GM21529 (cell line): ENCODE data around the gene C4orf50.
"Not testable (repeated sequence)": the region's sequence is repeated elsewhere in the genome, so short reads cannot be mapped to it uniquely, and the experiment has no call there.

Source experiments
- ATAC-seq: cut with Tn5 transposase; IDR thresholded peaks from one replicate; pipeline ENCODE4 v1.9.1; 2021; ENCODE audit not compliant: unreplicated experiment

The C4orf50 gene

GRCh38 chr4:5869966-5870619, 148.1 kb downstream of the C4orf50 start:
- no peak for ATAC-seq

GRCh38 chr4:5867866-5868265, 150.4 kb downstream of the C4orf50 start:
- no peak for ATAC-seq

- no peak for ATAC-seq
These were observed 151.1 kb downstream of the C4orf50 start for GRCh38 chr4:5866841-5867813.

GRCh38 chr4:5865896-5866599, 152.2 kb downstream of the C4orf50 start:
- ATAC-seq: no peak

- ATAC-seq: no peak
These were observed 154.6 kb downstream of the C4orf50 start for GRCh38 chr4:5863461-5864113.

GRCh38 chr4:5858020-5858769, 160.0 kb downstream of the C4orf50 start:
- no peak for ATAC-seq

GRCh38 chr4:5857199-5857598, 161.0 kb downstream of the C4orf50 start:
- no peak for ATAC-seq

- not testable (repeated sequence) for ATAC-seq
These were observed 161.9 kb downstream of the C4orf50 start for GRCh38 chr4:5856362-5856761.

GRCh38 chr4:5854929-5855328, 163.3 kb downstream of the C4orf50 start:
- ATAC-seq: no peak

GRCh38 chr4:5852523-5853202, 165.6 kb downstream of the C4orf50 start:
- no peak for ATAC-seq

GRCh38 chr4:5851637-5852301, 166.5 kb downstream of the C4orf50 start:
- ATAC-seq: no peak
